Stimulated activated CD4-positive, alpha-beta T cell treated with anti-CD3 and anti-CD28 coated beads, Interleukin-1b, Interleukin-23, amount 100 ng/mL, for 24 hours (primary cell): ENCODE measurements around the gene DPM1.

Experiments used
- DNase-seq, 4 experiments: peaks; one replicate each; pipeline ENCODE4 v3.0.0-alpha.2; 2020; ENCODE audit warnings: low read depth in 4 of 4, low spot score in 1 of 4

DPM1 gene

DNA sequence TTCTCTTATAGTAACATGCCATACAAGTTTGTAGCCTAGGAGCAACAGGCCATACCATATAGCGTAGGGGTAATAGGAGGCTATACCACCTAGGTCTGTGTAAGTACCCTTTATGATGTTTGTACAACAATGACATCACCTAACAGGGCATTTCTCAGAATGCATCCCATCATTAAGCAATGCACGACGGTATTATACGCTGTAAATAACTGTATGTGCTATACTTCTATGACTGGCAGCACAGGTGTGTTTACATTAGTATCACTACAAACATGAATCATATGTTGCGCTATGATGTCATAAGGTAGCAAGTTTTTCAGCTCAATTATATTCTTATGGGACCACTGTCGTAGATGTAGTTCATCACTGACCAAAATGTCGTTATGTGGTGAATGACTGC is 58.1 kb downstream of the DPM1 start:
- no peak for DNase-seq

DNA sequence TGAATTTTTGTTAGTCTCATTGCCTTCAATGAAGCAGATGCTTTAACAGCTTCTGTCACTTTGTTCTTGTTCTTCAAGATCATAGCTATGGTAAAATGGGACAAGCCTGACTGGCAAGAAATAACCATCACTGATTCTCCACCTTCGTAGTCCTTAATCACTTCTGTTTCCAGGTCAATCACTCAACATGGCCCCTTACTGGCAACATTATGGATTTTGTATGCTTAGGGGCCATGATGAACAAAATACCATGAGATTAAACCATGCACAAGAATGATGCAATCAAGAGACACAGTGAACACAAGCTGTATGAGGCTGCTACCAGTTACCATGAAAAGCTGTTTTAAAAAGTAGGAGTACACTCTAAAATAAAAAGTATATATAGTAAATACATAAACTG is 59.9 kb downstream of the DPM1 start:
- DNase-seq, result no peak

DNA sequence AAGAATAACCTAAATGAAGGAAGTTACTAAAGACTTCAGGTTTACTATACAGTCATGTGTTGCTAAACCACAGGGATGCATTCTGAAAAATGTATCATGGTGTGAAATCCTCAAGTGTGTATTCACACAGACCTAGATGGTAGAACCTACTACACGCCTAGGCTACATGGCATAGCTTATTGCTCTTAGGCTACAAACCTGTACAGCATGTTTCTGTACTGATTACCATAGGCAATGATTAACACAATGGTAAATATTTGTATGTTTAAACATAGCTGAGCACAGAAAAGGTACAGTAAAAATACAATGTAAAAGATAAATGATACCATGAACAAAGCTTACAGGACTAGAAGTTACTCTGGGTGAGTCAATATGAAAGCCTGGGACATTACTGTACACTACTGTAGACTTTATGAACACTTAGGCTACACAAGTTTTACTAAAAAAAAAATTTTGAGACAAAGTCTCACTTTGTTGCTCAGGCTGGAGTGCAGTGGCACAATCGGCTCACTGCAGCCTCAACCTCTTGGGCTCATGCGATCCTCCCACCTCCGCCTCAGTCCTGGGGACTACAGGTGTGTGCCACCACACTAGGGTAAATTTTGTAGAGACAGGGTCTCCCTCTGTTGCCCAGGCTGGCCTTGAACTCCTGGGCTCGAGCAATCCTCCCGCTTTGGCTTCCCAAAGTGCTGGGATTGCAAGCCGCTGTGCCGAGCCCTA is 63.1 kb downstream of the DPM1 start:
- no peak for DNase-seq

DNA sequence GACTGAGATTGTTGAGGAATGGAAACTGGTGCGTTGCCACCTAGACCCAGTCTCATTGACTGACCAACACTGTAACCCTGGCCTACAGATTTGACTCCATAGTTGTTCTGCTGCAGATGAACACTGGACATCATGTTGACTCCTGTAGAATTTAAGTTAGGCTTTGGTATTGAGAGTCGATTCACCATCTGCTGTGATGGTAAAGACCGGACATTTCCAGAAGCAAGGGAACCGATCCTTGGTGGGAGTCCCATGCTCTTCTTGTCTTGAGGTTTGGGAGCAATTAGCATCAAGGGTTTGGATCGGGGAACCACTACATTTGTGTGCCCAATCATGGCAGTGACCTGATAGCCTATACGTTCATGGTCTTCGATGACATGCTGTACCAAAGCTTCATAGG is 64.7 kb downstream of the DPM1 start:
- DNase-seq, result no peak

DNA sequence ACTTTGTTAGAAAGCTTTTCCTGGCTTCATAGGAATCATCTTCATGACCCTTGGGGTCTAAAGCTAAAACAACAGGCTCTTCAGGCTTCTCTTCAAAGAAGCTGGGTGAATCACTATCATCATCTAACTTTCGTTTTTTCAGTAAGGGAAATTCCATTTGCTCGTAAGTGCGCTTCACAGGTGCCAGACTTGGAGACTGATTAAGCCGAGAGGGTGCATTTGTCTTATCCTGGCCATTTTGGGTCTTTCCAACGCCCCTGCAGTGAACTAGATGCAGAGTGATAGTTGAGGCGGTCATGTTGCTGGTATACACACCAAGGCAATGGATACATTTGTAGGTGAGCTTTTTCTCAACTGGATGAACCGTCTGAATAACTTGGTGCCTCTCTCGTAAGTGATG is 65.9 kb downstream of the DPM1 start:
- DNase-seq, result no peak

DNA sequence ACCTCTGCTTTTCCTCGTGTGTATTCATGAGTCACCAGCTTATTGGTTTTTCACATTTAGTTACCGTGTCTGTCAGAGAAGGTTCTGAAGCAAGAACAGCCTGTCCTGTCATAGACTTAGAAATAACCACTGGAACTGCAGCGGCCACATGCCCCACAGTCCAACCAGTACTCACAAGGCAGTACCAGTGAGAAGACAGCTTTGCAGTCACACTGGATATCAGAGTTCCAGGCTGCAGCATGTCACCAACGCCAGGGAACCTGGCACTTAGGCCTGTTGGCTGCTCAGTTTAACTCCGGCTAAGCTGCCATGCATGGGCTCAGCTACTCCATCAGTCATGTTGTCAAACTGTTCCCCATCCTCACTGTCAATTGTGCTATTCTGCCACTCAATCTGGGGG is 67.2 kb downstream of the DPM1 start:
- no peak for DNase-seq

DNA sequence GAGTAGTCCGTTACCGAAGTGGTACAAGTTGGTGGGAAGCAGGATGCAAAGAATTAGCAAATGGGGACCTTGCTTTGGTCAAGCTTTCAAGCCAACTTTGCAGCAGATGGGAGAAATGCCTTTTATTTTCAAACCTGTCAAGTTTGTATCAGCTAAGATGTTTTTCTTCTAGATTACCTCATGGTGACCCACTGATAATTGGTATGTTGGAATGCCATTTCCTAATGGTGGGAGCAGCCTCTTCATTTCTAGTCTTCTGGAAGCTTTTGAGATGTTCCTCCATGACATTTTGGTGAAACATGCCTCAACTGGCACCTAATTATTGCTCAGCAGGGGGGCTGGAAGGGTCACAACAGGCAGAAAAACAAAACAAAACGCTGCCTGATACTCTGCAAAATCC is 70.8 kb downstream of the DPM1 start:
- no peak for DNase-seq

DNA sequence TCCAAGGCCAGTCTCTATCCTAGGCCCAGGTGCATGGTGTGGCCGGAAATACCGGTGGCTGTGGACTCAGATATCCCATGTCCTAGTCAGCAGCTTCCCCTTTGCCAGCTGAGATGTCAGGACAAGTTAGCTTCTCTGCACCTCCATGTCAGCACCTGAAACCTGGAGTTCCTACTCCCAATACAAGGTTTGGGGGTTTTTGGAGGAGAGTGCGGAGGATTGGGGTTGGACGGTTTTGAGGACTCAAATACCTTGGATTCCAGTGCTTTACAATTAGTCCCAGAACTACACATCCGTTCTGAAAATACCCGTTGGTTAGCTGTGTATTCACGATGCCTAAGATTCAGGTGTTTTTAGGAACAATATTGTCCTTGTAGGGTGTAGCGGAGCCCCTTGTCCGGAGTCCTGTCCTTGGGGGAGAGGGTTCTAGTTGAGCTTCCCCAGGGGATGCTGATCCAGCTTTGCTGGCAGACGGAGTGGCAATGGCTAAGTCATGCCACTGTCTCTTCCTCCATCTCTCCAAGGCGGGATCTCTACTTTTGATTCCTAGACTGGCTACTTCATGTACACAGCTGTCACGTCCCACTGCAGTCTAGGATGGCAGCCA is 72.0 kb downstream of the DPM1 start:
- no peak for DNase-seq

DNA sequence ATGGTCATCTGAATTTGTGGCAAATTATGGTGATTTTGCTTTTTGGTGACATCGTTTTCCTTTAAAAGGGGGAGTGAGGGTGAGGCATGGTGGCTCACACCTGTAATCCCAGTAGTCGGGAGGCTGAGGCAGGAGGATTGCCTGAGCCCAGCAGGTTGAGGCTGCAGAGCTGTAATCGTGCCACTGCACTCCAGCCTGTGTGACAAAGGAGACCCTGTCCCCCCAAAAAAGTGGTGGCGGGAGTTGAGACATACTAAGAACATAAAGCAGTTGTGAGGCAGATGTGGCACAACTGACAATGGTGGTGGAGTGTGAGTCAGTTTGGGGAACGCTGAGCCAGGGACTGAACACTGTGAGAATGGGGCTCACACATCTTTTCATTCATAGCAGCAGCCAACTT is 72.6 kb downstream of the DPM1 start:
- DNase-seq, result no peak

DNA sequence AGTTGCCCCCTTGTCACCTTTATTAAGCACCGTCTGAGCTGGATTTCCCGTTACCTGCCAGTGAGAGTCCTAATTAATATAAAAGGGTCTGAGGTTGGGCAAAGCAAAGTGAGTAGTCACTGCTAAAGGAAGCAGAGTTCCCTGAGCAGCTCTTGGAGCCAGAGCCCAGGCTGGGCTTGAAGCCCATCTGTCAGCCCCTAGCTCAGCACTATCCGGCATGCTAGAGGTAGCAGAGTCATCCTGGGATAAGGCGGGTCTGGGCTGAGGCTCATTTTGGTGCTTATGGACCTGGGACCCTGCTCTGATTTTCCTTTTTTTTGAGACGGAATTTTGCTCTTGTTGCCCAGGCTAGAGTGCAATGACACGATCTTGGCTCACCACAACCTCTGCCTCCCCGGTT is 73.3 kb downstream of the DPM1 start:
- no peak for DNase-seq
